ENCODE measurements around the gene LRRC30.
"Not testable (repeated sequence)": the region's sequence is repeated elsewhere in the genome, so short reads cannot be mapped to it uniquely, and the experiment has no call there.

Gene LRRC30

DNA sequence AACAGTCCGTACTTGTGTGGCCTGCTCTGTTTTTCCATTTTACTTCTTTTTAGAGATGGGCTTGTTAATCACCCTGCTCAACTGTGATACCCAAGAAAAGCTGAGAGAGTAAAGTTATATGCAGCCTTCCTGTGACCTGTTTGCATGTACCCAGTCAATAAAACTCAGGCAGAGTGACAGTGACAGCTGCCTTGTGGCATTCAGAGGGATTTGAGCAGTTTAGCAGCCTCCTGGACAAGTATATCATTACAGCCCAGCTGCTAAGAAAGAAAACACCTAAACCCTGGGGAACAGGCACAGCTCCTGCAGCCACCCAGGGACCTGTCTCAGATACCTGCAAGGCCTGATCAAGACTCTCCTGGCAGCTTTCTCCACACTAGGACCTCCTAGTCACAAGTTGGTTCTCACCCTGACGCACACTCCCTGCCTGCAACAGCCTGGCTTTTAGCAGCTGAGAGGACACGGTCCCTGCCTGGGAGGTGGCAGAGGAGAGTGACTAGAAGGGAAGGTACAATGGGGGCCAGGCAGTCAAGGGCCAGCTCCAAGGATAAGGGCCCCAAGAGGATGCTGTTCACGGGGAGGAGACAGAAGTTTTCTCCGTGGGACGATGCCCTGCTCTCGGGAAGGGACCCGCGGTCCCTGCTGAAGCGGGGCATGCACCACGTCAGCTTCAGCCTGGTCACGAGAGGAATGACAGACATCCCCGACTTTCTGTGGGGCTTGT is at the start of gene LRRC30:
TSS of gene LRRC30 (plus strand) at position 464 of the 724 bp plus-strand sequence. CDS start at position 514, 50 bp downstream.
- in situ Hi-C loops (cut with MboI; ENCODE audit: low sequenced_read_pairs), result no loop called here

DNA sequence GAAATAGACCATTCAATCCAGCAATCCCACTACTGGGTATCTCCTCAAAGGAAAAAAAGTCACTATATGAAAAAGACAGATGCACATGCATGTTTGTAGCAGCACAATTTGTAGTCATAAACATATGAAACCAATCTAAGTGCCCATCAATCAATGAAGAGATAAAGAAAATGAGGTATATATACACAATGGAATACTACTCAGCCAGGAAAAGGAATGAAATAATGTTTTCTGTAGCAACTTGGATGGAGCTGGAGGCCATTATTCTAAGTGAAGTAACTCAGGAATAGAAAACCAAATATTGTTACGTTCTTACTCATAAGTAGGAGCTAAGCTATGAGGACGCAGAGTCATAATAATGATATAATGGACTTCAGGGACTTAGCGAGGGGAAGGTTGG is 45.2 kb upstream of the LRRC30 start:
- in situ Hi-C loops (cut with MboI; ENCODE audit: low sequenced_read_pairs), result no loop called here

DNA sequence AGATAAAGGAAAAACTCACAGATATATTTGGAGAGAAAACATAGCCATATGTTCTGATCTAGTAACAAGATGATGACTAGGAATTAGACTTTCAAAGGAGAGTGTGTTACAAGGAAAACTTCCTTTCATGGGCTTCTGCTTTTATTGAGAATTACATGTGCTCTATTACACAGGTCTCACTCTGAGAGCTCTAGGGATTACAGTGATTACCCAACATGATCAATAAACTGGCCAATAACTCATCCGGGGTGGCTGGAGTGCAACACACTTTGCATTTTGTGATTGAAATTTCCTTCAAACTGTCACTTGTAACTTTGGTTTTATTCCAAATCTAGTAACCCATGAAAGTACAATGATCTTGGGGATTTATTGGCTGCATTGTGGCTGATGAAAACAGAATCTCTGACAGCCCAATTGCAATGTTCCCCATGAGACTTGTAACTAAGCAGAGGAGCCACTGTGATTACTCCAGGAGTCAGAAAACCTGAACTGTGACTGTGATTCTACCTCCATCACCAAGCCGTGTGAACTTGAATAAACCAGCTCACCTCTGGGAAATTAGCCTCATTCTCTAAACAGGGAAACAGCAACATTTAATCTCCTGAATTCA is 40.2 kb upstream of the LRRC30 start:
- in situ Hi-C loops (cut with MboI; ENCODE audit: low sequenced_read_pairs), result no loop called here

DNA sequence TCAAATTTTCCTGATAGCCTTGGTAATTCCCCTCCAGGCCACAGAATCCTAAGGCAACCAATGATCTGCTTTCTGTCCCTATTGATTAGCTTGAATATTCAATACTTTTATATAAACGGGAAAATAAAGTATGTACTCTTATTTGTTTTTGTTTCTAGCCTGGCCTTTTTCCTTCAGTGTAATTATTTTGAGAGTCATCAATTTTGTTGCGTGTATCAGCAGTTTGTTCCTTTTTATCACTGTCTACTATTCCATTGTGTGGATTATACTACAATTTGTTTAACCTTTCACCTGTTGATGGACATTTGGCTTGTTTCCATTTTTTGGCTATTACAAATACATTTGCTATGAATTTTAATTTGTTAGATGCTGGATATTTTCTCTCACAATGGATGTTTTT is 39.2 kb upstream of the LRRC30 start:
- in situ Hi-C loops (cut with MboI; ENCODE audit: low sequenced_read_pairs), result no loop called here

DNA sequence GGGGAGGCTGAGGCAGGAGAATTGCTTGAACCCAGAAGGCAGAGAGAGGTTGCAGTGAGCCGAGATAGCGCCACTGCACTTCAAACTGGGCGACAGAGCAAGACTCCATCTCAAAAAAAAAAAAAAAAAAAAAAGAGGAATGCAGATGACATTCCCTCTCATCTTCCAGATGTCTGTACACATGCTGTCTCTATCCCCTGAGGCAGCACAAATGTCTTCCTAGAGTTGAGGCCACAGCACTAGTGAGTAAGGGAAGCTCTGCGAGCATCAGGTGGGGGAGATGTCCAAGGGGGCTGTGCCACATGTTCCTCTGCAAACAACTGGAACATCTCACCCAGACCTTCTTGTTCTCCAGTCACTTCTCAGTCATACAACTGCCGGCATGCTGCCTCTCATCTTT is 35.6 kb upstream of the LRRC30 start:
- in situ Hi-C loops (cut with MboI; ENCODE audit: low sequenced_read_pairs), result no loop called here

DNA sequence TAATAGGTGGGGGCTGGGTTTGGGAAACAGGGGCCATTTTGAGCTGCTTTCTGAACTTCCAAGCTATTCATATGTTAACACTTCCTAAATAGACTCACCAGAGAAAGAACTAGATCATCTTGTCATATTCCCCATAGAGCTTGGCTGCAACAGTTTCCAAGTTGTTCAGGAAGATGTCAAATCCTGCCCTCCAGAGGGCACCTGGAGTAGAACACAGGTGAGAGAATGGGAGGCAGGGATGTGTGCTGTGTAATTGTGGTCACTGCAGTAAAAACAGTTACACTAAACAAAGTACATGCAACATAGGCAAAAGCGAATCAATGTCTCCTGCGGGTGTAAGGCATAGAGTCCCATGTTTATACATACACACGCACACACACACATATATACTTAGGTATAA is 34.5 kb upstream of the LRRC30 start:
- in situ Hi-C loops (cut with MboI; ENCODE audit: low sequenced_read_pairs), result no loop called here

DNA sequence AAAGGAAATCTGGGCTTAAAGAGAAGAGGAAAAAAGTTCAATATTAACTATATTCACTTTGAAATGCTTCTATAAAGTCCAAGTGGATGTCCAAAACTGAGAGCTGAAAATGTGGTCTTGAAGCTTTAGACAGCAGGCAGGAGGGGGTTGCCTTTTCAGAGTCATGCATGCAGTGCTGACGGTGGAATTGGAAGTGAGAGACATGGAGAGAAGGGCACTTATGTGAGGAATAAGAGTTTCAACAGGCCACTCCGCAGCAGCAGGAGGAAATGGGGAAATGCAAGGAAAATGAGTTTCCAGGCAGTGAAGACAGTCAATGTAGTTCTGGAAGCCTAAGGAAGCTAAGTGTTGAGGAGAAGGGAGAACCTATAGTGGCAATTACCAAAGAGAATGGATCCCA is 33.0 kb upstream of the LRRC30 start:
- in situ Hi-C loops (cut with MboI; ENCODE audit: low sequenced_read_pairs), result no loop called here

DNA sequence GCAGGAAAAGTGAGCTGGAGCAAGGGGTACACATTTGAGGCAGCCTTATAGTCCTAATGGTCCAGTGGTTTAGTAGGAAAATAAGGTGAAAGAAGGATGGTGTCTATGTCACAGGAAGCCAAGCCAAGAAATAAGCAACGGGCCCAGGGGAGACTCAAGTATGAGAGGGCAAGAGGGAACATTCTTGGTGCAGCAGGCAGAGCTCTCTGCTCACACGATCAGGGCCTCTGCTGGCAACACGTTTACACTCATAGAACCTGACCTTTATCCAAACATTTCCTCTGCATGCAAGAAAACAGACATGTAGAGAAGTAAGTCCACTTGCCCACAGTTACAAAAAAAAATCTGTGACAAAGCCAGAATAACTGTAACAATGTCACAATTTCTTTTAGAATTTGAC is 32.6 kb upstream of the LRRC30 start:
- in situ Hi-C loops (cut with MboI; ENCODE audit: low sequenced_read_pairs), result no loop called here

DNA sequence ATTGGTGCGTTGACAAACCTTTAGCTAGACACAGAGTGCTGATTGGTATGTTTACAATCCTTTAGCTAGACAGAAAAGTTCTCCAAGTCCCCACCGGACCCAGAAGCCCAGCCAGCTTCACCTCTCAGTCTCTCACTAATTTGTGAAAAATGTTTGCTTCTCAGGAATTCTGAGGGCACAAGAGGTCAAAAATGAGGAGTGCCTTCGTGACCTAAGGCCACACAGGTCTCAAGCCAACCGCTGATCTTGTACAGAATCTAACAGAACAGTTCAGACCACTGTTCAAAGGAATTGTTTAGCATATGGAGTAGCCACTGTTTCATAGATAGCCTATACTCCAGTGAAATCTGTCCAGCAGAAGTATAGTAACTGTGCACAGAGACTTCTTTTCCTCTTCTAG is 29.8 kb upstream of the LRRC30 start:
- in situ Hi-C loops (cut with MboI; ENCODE audit: low sequenced_read_pairs), result no loop called here

DNA sequence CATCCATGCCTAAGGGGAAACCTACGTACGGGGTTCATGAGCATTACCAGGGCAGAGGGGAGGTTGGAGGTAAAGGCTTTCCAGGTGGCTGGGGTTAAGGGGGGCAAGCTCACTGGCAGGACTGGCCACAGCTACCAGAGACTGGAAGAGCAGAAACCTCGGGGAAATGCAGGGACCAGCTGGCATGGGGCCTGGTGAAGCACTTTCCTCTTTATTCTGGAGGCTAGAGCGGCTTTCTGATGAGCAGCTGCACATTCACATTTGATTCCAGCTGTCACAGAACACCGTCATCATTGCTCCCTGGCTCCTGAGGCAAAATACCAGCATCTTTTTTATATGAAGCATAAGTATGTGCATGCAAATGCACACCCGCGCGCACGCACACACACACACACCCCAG is 28.7 kb upstream of the LRRC30 start:
- in situ Hi-C loops (cut with MboI; ENCODE audit: low sequenced_read_pairs), result no loop called here

DNA sequence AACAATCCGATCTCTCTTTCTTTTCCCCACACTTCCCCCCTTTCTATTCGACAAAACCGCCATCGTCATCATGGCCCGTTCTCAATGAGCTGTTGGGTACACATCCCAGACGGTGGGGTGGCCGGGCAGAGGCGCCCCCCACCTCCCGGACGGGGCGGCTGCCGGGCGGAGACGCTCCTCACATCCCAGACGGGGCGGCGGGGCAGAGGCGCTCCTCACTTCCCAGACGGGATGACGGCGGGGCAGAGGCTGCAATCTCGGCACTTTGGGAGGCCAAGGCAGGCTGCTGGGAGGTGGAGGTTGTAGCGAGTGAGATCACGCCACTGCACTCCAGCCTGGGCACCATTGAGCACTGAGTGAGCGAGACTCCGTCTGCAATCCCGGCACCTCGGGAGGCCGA is 27.3 kb upstream of the LRRC30 start:
- in situ Hi-C loops (cut with MboI; ENCODE audit: low sequenced_read_pairs), result not testable (repeated sequence)

DNA sequence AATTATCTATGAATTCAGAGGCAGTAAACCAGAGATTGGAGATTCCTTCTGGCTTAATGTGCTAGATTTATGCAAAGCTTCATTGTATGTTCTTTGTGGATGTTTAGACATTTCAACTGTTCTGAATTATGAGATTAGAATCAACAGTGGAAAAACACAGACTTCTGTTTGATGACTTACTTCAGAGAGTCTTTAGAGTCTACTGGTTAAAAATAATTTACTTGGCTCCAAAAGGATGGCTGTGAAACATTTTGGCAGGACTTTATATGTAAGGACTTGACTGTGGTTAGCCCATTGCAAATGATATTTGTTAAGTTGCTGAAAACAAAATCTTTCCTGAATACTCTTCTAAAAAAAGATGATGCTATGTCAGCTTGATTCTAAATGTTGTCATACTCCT is 25.5 kb upstream of the LRRC30 start:
- in situ Hi-C loops (cut with MboI; ENCODE audit: low sequenced_read_pairs), result no loop called here

DNA sequence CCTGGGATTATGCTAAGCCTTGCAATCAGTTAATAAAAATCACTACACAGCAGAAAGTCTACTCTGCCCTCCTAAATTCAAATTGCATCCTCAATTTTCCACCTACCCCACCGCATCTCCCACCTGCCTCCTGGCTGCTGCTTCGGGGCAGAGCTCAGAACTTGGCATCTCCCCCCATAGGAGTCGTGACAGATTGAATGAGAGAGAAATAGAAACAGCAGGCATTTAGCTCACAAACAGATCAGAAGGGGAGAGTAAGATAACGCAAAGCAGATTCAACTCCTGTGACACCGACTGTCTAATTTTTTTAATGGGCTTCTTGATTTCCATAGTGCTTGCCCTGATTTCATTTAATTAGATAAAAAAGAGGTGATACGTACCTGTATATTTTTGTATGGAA is 24.7 kb upstream of the LRRC30 start:
- in situ Hi-C loops (cut with MboI; ENCODE audit: low sequenced_read_pairs), result no loop called here

DNA sequence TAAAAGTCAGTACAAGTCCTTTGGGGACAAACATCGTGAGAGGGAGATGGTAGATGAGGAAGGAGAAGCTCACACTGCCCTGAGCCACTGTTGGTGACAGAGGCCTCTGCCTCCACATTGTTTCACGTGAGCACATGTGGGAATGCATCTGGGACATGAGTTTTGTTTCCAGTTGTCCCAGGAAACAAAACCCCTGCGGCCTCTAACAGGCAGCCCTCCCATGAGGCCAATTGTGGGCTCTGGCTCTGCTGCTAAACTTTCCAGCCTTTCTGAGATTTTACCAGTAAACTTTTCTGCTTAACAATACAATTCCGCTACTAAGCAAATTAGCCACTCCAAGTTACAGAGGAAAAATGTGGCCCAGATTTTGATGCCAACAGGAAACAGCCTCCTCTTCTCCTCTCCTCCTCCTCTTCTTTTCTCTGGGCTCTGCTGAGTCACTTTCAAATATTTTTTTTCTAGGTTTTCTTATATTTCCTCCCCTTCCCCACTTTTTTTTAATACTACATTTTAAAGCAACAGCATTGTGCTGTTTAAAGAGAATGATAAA is 23.4 kb upstream of the LRRC30 start:
- in situ Hi-C loops (cut with MboI; ENCODE audit: low sequenced_read_pairs), result no loop called here

DNA sequence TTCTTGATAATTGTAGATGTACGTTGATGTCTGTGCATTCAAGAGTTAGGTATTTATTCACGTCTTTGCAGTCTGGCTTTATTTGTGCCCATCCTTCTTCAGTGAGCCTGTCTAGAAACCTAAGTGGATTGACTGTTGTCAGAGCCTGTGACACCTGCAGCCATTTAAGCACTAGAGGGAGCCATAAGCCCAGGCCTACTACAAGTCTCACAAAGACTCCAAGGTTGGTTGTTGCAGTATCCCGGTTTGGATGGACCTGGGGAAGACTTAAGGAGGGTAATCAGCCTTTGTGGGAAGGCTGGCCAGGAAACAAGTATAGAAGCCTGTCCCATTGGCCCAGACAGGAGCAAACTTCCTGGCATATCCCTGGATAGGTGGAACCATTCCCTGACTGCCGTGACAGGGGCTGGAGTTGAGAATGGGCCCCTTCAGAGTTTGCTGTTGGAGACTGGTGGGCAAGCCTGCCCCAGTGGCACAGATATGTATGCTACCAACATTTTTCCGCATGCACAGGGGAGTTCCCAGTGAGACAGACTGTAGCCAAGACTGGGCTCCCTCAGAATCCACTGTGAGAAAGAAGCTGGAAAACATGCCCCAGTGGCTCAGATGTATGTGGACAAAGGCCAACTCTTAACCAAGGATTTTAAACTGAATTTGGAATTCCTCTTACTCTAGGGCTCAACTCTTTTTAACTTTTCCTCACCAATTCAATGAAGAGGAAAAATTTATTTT is 9.3 kb upstream of the LRRC30 start:
- in situ Hi-C loops (cut with MboI; ENCODE audit: low sequenced_read_pairs), result no loop called here

DNA sequence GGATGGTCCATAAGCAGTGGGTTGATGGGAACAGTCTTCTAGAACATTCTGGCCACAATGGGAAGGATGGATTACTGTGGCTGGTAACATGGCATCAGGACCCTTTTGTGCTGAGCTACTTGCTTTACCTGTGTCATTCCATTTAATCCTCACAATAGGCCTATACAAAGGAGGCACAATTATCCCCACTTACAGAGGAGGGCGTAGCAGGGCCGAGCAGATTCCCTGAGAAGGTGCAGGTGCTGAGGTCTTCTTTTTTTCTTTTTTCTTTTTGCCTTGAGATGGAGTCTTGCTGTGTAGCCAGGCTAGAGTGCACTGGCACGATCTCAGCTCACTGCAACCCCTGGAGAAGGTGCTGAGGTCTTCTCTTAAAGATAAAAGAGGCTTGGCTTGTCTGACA is 6.7 kb upstream of the LRRC30 start:
- in situ Hi-C loops (cut with MboI; ENCODE audit: low sequenced_read_pairs), result no loop called here

DNA sequence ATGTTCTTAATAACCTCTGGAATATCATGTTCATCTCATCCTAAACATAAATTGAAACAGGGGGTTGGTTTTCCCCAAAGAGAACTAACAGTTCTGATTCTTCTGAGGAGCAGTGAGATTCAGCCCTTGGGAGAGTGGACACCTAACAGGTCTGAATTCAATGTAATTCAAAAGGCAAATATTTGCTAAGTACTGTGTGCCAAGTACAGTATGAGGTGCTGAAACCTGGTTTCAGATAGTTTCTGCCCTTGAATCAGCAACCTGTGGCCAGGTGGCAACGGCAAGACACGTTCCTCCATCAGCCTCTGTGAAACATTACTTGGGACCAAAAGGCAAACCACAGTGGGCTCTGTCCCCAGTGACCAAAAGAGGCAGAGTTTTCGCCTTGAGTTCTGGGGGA is 1.3 kb downstream of the LRRC30 start:
- in situ Hi-C loops (cut with MboI; ENCODE audit: low sequenced_read_pairs), result no loop called here

DNA sequence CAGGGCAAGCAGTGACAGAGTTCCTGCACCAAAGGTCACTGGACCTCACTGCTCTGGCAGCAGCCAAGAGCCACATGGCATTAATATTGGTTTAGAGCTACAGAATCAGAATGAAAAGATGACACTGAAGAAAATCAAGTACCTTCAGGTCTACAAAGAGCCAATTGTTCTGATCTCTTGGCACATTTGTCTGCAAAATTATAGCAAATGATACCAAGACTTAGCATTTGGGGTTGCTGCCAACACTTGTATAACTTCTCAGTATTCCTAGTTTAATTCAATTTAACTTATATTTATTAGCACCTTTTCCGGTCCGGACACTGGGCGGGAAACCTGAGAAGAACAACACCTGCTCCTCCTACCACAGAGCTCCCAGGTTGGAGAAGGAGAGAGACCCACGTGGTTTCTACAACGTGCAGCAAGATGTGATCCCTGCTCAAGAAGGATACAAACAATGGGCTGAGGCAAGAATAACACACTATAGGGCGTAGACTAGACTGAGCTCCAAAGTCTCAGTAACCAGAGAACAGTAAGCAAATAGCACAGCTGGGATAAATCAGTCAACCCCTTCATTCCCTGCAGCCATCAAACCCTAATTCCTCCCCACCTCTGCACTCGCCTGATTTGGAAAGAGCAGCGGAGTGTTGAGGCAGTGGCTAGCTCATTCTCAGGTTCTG is 2.4 kb downstream of the LRRC30 start:
- in situ Hi-C loops (cut with MboI; ENCODE audit: low sequenced_read_pairs), result no loop called here

DNA sequence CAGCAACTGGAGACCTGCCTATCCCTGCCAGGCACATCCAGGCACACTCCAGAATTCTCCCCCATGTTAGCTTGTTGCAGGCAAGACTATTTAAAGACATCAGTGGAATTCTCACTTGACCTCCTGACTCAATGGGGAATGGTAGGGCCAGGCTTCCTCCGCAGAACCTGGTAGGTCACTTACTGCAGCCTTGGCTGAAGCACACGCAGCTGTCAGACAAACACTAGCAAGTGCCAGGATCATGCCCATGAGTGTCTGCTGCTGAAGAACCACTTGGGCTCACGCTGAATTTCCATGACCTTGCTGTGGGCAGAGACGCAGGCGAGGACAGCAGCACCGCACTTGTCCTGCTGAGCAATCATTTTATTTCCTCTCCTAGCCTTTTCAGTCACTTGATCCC is 3.2 kb downstream of the LRRC30 start:
- in situ Hi-C loops (cut with MboI; ENCODE audit: low sequenced_read_pairs), result no loop called here

DNA sequence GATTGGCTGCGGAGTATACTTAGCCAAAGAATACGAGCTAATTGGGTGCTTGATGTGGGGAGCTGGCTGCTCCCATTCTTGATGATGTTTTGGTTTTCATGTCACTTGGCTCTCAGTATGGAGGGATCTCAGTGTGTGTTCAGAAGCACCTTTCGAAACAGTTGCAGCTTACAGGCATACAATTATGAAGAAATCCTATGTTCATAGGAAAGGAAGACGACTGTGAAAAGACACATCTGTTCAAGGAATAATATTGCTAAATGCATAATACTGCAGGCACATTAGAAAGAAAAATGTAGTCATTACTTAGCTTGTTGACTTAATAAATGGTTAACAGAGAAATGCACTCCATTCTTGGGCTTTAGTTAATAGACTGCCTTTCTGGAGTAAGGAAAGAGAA is 4.1 kb downstream of the LRRC30 start:
- in situ Hi-C loops (cut with MboI; ENCODE audit: low sequenced_read_pairs), result no loop called here

DNA sequence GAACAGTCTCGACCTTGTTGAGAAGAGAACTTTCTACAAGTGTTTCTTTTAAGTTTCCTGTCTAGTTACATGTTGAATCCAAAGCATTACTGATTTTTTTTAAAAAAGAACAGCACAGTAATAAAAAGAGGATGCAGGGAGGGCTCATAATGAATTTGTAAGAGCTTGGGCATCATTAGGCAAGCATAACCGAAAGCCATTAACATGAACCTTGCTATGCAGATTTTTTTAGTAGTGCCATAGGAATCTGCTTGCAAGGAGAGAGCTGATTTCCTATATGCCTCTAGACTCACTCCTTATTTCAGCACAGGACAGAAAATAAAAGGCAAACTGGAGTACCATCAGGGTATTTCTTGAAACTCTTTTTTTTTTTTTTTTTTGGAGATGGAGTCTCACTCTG is 5.2 kb downstream of the LRRC30 start:
- in situ Hi-C loops (cut with MboI; ENCODE audit: low sequenced_read_pairs), result no loop called here
